H1 (cell line): ENCODE results near the gene SLC6A6. TPM values are rescaled to one million over a fixed set of nuclear protein-coding genes. Genes with fewer than 3 reads are reported as not detected.

Experiments used
- CTCF ChIA-PET: fragments of 300-600 bp; sonication (Branson Sonifier 250); formaldehyde crosslinking; loops from one replicate; lab custom pipeline; 2021; ENCODE audit not compliant: partially characterized antibody; lab: Charles Lee
- POLR2A ChIA-PET: fragments of 300-600 bp; sonication (Branson Sonifier 250); formaldehyde crosslinking; loops from one replicate; lab custom pipeline; 2021; ENCODE audit warnings: inconsistent platforms; ENCODE audit not compliant: partially characterized antibody; lab: Charles Lee
- DNase-seq, 2 experiments: peaks; one replicate each; pipeline versions ENCODE4 v3.0.0 to v3.0.0-alpha.2; 2010 to 2022; ENCODE audit warnings: low spot score in 2 of 2, low read depth in 1 of 2, mixed read lengths in 1 of 2
- FAIRE-seq: peaks from 2 replicates; lab custom pipeline; 2011; peaks lifted over from hg19 to GRCh38; lab: Jason Lieb, UNC
- H2AFZ ChIP-seq: 2 replicates; pipeline ENCODE4 v1.8.1; 2012; ENCODE audit warnings: low read length, inconsistent platforms
- H2AK5ac ChIP-seq: 2 replicates; pipeline ENCODE4 v1.6.1; 2013; ENCODE audit warnings: low read depth, low read length
- H2BK120ac ChIP-seq: replicated peaks from 2 replicates; pipeline ENCODE3; 2013; ENCODE audit warnings: low read depth, low read length, inconsistent platforms
- H2BK12ac ChIP-seq: 2 replicates; pipeline ENCODE4 v1.6.1; 2013; ENCODE audit warnings: low read depth, low read length
- H2BK15ac ChIP-seq: 2 replicates; pipeline ENCODE4 v1.6.1; 2013; ENCODE audit warnings: low read length
- H2BK20ac ChIP-seq: 2 replicates; pipeline ENCODE4 v1.6.1; 2013; ENCODE audit warnings: low read length
- H2BK5ac ChIP-seq: 2 replicates; pipeline ENCODE4 v1.6.1; 2013; ENCODE audit warnings: low read depth, low read length
- H3K14ac ChIP-seq: 2 replicates; pipeline ENCODE4 v1.6.1; 2013; ENCODE audit warnings: inconsistent platforms; ENCODE audit not compliant: insufficient read length
- H3K18ac ChIP-seq: 2 replicates; pipeline ENCODE4 v1.6.1; 2013; ENCODE audit warnings: low read length; ENCODE audit errors: extremely low read depth
- H3K23ac ChIP-seq: 2 replicates; pipeline ENCODE4 v1.6.1; 2013; ENCODE audit warnings: inconsistent platforms; ENCODE audit not compliant: insufficient read length
- H3K23me2 ChIP-seq: 2 replicates; pipeline ENCODE4 v1.6.1; 2013; ENCODE audit warnings: low read depth, low read length
- H3K27ac ChIP-seq: 2 replicates; pipeline ENCODE4 v1.6.1; 2011; ENCODE audit warnings: low read depth, low read length, inconsistent platforms
- H3K27me3 ChIP-seq, 4 experiments: replicated peaks in 1 of 4; 1 replicate in 1 of 4; 2 replicates in 3 of 4; pipeline versions ENCODE4 v1.6.1 to v1.8.1; 2011 to 2013; ENCODE audit warnings: low read length in 3 of 4, mild to moderate bottlenecking in 3 of 4, inconsistent platforms in 2 of 4, mixed read lengths in 2 of 4, moderate library complexity in 1 of 4; ENCODE audit not compliant: control insufficient read depth in 3 of 4, insufficient read depth in 3 of 4; ENCODE audit errors: extremely low read depth in 1 of 4
- H3K36me3 ChIP-seq, 4 experiments: 2 replicates each; pipeline versions ENCODE4 v1.6.1 to v1.8.1; 2011 to 2013; ENCODE audit warnings: mild to moderate bottlenecking in 4 of 4, low read length in 3 of 4, moderate library complexity in 2 of 4, control low read depth in 1 of 4, inconsistent platforms in 1 of 4; ENCODE audit not compliant: insufficient read depth in 4 of 4, control insufficient read depth in 2 of 4
- H3K4ac ChIP-seq: replicated peaks from 2 replicates; pipeline ENCODE3; 2013; ENCODE audit warnings: low read length, low read depth, mixed read lengths, inconsistent platforms; ENCODE audit not compliant: insufficient read length
- H3K4me1 ChIP-seq, 4 experiments: replicated peaks in 1 of 4; 1 replicate in 1 of 4; 2 replicates in 3 of 4; pipeline versions ENCODE4 v1.6.1 to v1.8.1; 2011 to 2013; ENCODE audit warnings: low read length in 3 of 4, inconsistent platforms in 2 of 4, mixed read lengths in 1 of 4; ENCODE audit not compliant: insufficient read depth in 4 of 4, control insufficient read depth in 3 of 4
- H3K4me2 ChIP-seq, 2 experiments: 2 replicates each; pipeline versions ENCODE4 v1.6.1 to v1.8.1; 2011 to 2013; ENCODE audit warnings: low read depth in 2 of 2, low read length in 2 of 2, control low read depth in 1 of 2, inconsistent platforms in 1 of 2, mild to moderate bottlenecking in 1 of 2; ENCODE audit not compliant: insufficient read depth in 1 of 2
- H3K4me3 ChIP-seq, 4 experiments: fragments of 200-600, 300-600 bp in 1 of 4; sonication (generic), shearing (Covaris generic), sonication (Bioruptor Twin) in 1 of 4; 2 replicates each; pipeline versions ENCODE4 v1.5.1 to v1.8.1; 2011 to 2016; ENCODE audit warnings: low read length in 4 of 4, low read depth in 3 of 4, control low read depth in 2 of 4, inconsistent platforms in 2 of 4, mild to moderate bottlenecking in 2 of 4, mixed read lengths in 1 of 4, moderate library complexity in 1 of 4; ENCODE audit not compliant: insufficient read depth in 2 of 4; ENCODE audit errors: extremely low read depth in 1 of 4
- H3K56ac ChIP-seq: replicated peaks from 2 replicates; pipeline ENCODE3; 2013; ENCODE audit warnings: low read depth, mild to moderate bottlenecking, mixed read lengths, low read length, inconsistent platforms; ENCODE audit not compliant: insufficient read length
- H3K79me1 ChIP-seq: 2 replicates; pipeline ENCODE4 v1.6.1; 2013; ENCODE audit warnings: low read depth, low read length, control low read depth
- H3K79me2 ChIP-seq, 2 experiments: 2 replicates each; pipeline versions ENCODE4 v1.6.1 to v1.8.1; 2012 to 2013; ENCODE audit warnings: low read length in 2 of 2, mild to moderate bottlenecking in 2 of 2, inconsistent platforms in 1 of 2; ENCODE audit not compliant: insufficient read depth in 2 of 2, control insufficient read depth in 1 of 2
- H3K9ac ChIP-seq, 4 experiments: replicated peaks in 1 of 4; 1 replicate in 1 of 4; 2 replicates in 3 of 4; pipeline versions ENCODE4 v1.6.1 to v1.8.1; 2011 to 2013; ENCODE audit warnings: low read depth in 3 of 4, low read length in 3 of 4, control low read depth in 2 of 4, mild to moderate bottlenecking in 2 of 4, moderate library complexity in 2 of 4, inconsistent platforms in 1 of 4; ENCODE audit errors: extremely low read depth in 1 of 4
- H3K9me3 ChIP-seq, 2 experiments: 2 replicates each; pipeline versions ENCODE4 v1.6.1 to v1.8.1; 2012 to 2013; ENCODE audit warnings: mild to moderate bottlenecking in 2 of 2, moderate library complexity in 2 of 2, control low read depth in 1 of 2, inconsistent platforms in 1 of 2, low read depth in 1 of 2, low read length in 1 of 2, mixed read lengths in 1 of 2; ENCODE audit not compliant: insufficient read depth in 2 of 2
- H4K20me1 ChIP-seq, 2 experiments: replicated peaks in 1 of 2; 2 replicates each; pipeline versions ENCODE3 to v1.8.1; 2011 to 2013; ENCODE audit warnings: inconsistent platforms in 2 of 2, low read length in 2 of 2, mild to moderate bottlenecking in 1 of 2; ENCODE audit not compliant: insufficient read depth in 2 of 2, control insufficient read depth in 1 of 2
- H4K5ac ChIP-seq: 2 replicates; pipeline ENCODE4 v1.6.1; 2013; ENCODE audit warnings: low read length, low read depth, mixed read lengths, inconsistent platforms; ENCODE audit not compliant: insufficient read length
- H4K8ac ChIP-seq: 2 replicates; pipeline ENCODE4 v1.8.0; 2013; ENCODE audit warnings: mild to moderate bottlenecking, moderate library complexity, low read length, inconsistent platforms; ENCODE audit not compliant: insufficient read depth; ENCODE audit errors: extremely low read depth
- H4K91ac ChIP-seq: replicated peaks from 2 replicates; pipeline ENCODE3; 2013; ENCODE audit warnings: low read length, mixed read lengths, inconsistent platforms; ENCODE audit not compliant: insufficient read length
- JUND ChIP-seq: IDR thresholded peaks from 2 replicates; pipeline ENCODE4 v1.6.1; 2011; ENCODE audit warnings: mild to moderate bottlenecking, improper control_type of control experiment, low read length
- PHF8 ChIP-seq: fragments of 200-600 bp; sonication (generic); conservative IDR thresholded peaks from 2 replicates; pipeline ENCODE4 v1.7.1; 2012; ENCODE audit warnings: low read depth, mild to moderate bottlenecking, inconsistent platforms, low read length, moderate library complexity
- SIRT6 ChIP-seq: IDR thresholded peaks from one replicate; pipeline ENCODE4 v1.7.1; 2012; ENCODE audit warnings: low read length, inconsistent platforms
- TCF12 ChIP-seq: IDR thresholded peaks from 2 replicates; pipeline ENCODE4 v1.6.1; 2011; ENCODE audit warnings: low read depth, mild to moderate bottlenecking, low read length
- WGBS, 2 experiments: shearing (Covaris generic) in 1 of 2; methylation state at CpG; one replicate each; pipeline versions ENCODE4 v1.1.6 to v1.1.7; 2013 to 2015; ENCODE audit warnings: low lambda C conversion rate in 2 of 2, mixed read lengths in 2 of 2, inconsistent platforms in 1 of 2, low coverage in 1 of 2, missing lambda C conversion rate in 1 of 2; ENCODE audit not compliant: insufficient replicate concordance in 2 of 2, insufficient coverage in 1 of 2, insufficient read length in 1 of 2; ENCODE audit errors: extremely low coverage in 1 of 2, missing lambda C conversion rate in 1 of 2; 5-methylcytosine and 5-hydroxymethylcytosine counted together
- polyA plus RNA-seq, 7 experiments: library from polyadenylated mRNA; depleted of rRNA in 3 of 7; stranded (reverse) in 5 of 7; unstranded in 2 of 7; fragments of >200 nt in 5 of 7; fragments of 200-250 nt in 2 of 7; gene quantifications; 1 replicate in 5 of 7; 2 replicates in 1 of 7; 4 replicates in 1 of 7; pipeline versions ENCODE4 v1.2.1 to v1.2.3, GENCODE V29; 2011 to 2013; ENCODE audit warnings: missing spikeins in 2 of 7, mixed read lengths in 2 of 7
- total RNA-seq: library from RNA; stranded (reverse); fragmentation: NEBNext Ultra II Directional; extraction: Animal tissue kit (Norgen Biotek cat#: 25700); gene quantifications from 2 replicates; pipeline ENCODE4 v1.2.1, GENCODE V29; 2021

Gene SLC6A6
- total and polyA plus RNA-seq, 2 of the 8 experiments (the other 6 are each of a cell fraction or from before 2014, with no cell fraction given), result 66.2 to 144 TPM

DNA sequence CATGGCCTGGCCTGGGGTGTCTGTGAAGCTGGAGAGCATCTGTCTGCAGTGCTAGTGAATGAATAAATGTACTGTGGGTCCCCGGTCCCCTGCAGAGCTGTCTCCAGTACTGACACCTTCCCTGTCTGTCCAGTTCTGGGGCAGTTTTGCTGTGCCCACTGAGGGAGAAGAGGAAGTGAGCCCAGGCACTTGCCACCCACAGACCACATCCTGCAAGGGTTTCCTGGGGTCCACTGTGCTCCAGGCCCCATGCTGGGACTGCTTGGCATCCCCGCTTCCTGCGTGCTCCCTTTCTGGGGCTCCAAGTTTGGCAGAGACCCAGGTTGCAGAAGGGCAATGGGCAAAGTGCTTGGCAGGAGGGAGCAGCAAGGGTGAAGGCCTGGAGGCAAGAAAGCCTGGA lies 4.9 kb upstream of the SLC6A6 start:
- Histone ChIP-seq H3K27ac (no peak overlapping the region), H3K9ac (no peak overlapping the region), H4K5ac (no peak overlapping the region), H3K27me3 (no peaks in the 10 kb centered on the region), H4K8ac (no peak overlapping the region), H2BK12ac (0 out of 2 replicates have a peak overlapping the region, but pooled peaks have one; percentile 7), H3K4me1 (peaks cover 2 to 10% (median 7%) of the 10 kb centered on the region in 4 experiments; a peak in 6 of 7 replicates), H2BK20ac (0 out of 2 replicates have a peak overlapping the region, but pooled peaks have one; percentile 80), H3K9me3 (no peaks in the 10 kb centered on the region), H2BK5ac (no peak overlapping the region), H3K4me2 (no peak overlapping the region), H4K20me1 (no peaks in the 10 kb centered on the region), H3K23me2 (no peaks in the 10 kb centered on the region; the same call in 1 of the 2 replicates), H3K79me1 (no peaks in the 10 kb centered on the region), H2BK15ac (no peak overlapping the region), H3K14ac (no peak overlapping the region), H3K4me3 (no peak overlapping the region), H3K36me3 (no peaks in the 10 kb centered on the region; a peak in 1 of 8 replicates), H2AFZ (no peak overlapping the region), H3K23ac (no peak overlapping the region), H3K4ac (no peak overlapping the region), H3K56ac (no peak overlapping the region), H2BK120ac (no peak overlapping the region), H4K91ac (no peak overlapping the region), H3K18ac (no peak overlapping the region), H2AK5ac (no peak overlapping the region), H3K79me2 (no peaks in the 10 kb centered on the region)
- FAIRE-seq, result no peak
- ChIA-PET POLR2A (interaction anchor here (2.0 kb wide), 1 partner anchor 24 kb away, joined by 5 read pairs; no protein-coding TSS in a partner anchor), CTCF (interaction anchor here (4.3 kb wide), 1 partner anchor 136 kb away, joined by 17 read pairs; no protein-coding TSS in a partner anchor)
- no peak for DNase-seq
- TF ChIP-seq TCF12 (no peak), SIRT6 (no peak), JUND (no peak), PHF8 (no peak)
- WGBS, 2 experiments, result 94% methylated on average over 3 of the region's 3 CpGs; no CpG with 5 or more reads in 1 of the 2 experiments
